Gastrocnemius medialis (tissue), 4 donors: ENCODE data around the gene CCDC33. TPM values are rescaled to one million over a fixed set of nuclear protein-coding genes. Genes with fewer than 3 reads are reported as not detected.

Experiments
- ATAC-seq, 2 donors: fragments of 150-250 bp; one replicate each; pipeline ENCODE4 v1.9.1; 2016
- DNase-seq, 2 donors: peaks; one replicate each; pipeline ENCODE4 v3.0.0-alpha.2; 2019
- H3K27ac ChIP-seq, 4 donors: fragments of 200-600 bp; sonication (generic); 1 replicate in 1 of 4; 2 replicates in 3 of 4; pipeline ENCODE4 v1.5.1; 2016 to 2018; ENCODE audit warnings: mild to moderate bottlenecking in 2 of 4, moderate library complexity in 1 of 4
- H3K27me3 ChIP-seq, 3 donors: fragments of 200-600 bp; sonication (generic) in 2 of 3; 1 replicate in 1 of 3; 2 replicates in 2 of 3; pipeline versions ENCODE4 v1.5.1 to v1.6.0; 2016 to 2019; ENCODE audit warnings: mild to moderate bottlenecking in 1 of 3, moderate library complexity in 1 of 3
- H3K36me3 ChIP-seq, 2 donors: fragments of 200-600 bp; sonication (generic) in 1 of 2; one replicate each; pipeline ENCODE4 v1.5.1; 2017 to 2018
- H3K4me1 ChIP-seq, 2 donors: fragments of 200-600 bp; sonication (generic) in 1 of 2; one replicate each; pipeline ENCODE4 v1.5.1; 2016 to 2017; ENCODE audit warnings: mild to moderate bottlenecking in 2 of 2
- H3K4me3 ChIP-seq, 4 donors: fragments of 200-600 bp; sonication (generic) in 3 of 4; 1 replicate in 1 of 4; 2 replicates in 3 of 4; pipeline ENCODE4 v1.5.1; 2016 to 2019; ENCODE audit warnings: mild to moderate bottlenecking in 2 of 4
- H3K9me3 ChIP-seq, 3 donors: fragments of 200-600 bp; sonication (generic) in 2 of 3; 1 replicate in 1 of 3; 2 replicates in 2 of 3; pipeline ENCODE4 v1.5.1; 2016 to 2019
- POLR2A ChIP-seq, 2 donors: fragments of 450-650 bp; IDR thresholded peaks; one replicate each; pipeline ENCODE4 v1.6.1; 2017; ENCODE audit warnings: antibody characterized with exemption in 2 of 2, mild to moderate bottlenecking in 2 of 2, moderate library complexity in 2 of 2
- in situ Hi-C, 4 donors: fragments of 200-750 bp; cut with MboI; loops; one replicate each; pipeline versions ENCODE4 v1.15.0 to v1.8.0; 2017; ENCODE audit warnings: low sequenced_read_pairs in 4 of 4
- intact Hi-C: fragments of 100-400 bp; cut with DNase I; formaldehyde crosslinking; loops from one replicate; pipeline ENCODE4 v1.15.1; 2023; ENCODE audit warnings: low total_unique reads
- total RNA-seq, 4 donors: library from RNA; depleted of rRNA; stranded (reverse); fragments of >200 nt; gene quantifications; one replicate each; pipeline versions ENCODE4 v1.1.0 to v1.2.3, GENCODE V29; 2016
- TF ChIP-seq, protein P1 (sequence below), 5 experiments: fragments of 450-650 bp in 3 of 5; fragments of 200-600 bp in 2 of 5; sonication (generic) in 2 of 5; IDR thresholded peaks in 4 of 5; conservative IDR thresholded peaks in 1 of 5; 1 replicate in 4 of 5; 2 replicates in 1 of 5; pipeline ENCODE4 v1.5.1; 2016 to 2019; ENCODE audit warnings: antibody characterized with exemption in 5 of 5, mild to moderate bottlenecking in 3 of 5, moderate library complexity in 3 of 5

The CCDC33 gene
- total RNA-seq, 4 donors from 2014 or later, result not detected

DNA sequence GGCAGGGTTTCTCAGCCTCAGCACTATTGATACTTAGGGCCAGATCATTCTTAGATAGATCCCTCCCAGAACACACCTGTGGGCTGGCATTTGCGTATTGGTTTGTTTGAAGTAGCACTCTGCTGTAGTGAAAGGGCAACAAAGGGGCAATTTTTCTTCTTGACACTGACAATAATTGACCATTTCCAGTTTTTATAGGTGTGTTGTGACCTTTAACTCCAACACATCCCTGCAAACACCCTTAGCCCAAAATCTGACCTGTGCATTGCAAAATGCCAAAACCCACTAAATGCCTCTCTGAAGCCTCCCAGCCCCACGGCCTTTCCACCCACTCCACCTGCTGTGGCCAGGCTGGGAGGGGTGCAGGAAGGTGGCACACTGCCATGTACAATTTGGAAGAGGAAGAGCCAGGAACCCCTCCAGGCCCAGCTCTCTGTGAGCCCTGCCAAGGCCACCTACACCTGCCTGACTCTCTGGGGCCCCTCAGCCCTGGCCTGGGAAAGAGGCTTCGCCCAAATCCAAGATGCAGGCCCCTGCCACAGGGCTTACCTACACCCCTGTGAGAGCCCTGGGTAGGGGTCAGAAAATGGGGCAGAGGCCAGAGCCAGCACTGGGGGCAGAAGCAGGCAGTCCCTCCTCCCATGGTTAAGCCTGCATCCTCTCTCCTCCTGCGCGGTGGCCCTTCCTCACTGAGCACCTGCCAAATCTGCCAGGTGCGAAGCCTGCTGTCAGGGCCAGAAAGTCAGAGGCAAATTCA, 140.9 kb downstream of the CCDC33 start:
- DNase-seq (no peak), ATAC-seq (no peak)
- TF ChIP-seq POLR2A (IDR thresholded peaks at IDR 0.05), result no peak
- TF ChIP-seq, protein P1, sequence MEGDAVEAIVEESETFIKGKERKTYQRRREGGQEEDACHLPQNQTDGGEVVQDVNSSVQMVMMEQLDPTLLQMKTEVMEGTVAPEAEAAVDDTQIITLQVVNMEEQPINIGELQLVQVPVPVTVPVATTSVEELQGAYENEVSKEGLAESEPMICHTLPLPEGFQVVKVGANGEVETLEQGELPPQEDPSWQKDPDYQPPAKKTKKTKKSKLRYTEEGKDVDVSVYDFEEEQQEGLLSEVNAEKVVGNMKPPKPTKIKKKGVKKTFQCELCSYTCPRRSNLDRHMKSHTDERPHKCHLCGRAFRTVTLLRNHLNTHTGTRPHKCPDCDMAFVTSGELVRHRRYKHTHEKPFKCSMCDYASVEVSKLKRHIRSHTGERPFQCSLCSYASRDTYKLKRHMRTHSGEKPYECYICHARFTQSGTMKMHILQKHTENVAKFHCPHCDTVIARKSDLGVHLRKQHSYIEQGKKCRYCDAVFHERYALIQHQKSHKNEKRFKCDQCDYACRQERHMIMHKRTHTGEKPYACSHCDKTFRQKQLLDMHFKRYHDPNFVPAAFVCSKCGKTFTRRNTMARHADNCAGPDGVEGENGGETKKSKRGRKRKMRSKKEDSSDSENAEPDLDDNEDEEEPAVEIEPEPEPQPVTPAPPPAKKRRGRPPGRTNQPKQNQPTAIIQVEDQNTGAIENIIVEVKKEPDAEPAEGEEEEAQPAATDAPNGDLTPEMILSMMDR (IDR thresholded peaks at IDR 0.05 in 4 of 5, conservative IDR thresholded peaks at IDR 0.05 in 1 of 5), result no peak
- intact Hi-C loops (no loop called here), in situ Hi-C loops (loop anchor here in 3 of 4 donors (5.0 to 25.0 kb wide), 3 partner anchors 60 to 385 kb away; no protein-coding TSS in a partner anchor)
- no peaks in the 10 kb centered on the region for H3K9me3 ChIP-seq
- H3K4me3 ChIP-seq, result no peak overlapping the region
- H3K4me1 ChIP-seq, result peaks cover 10 to 15% of the 10 kb centered on the region in 2 donors
- no peaks in the 10 kb centered on the region for H3K27me3 ChIP-seq
- no peaks in the 10 kb centered on the region for H3K36me3 ChIP-seq
- H3K27ac ChIP-seq, result no peak overlapping the region

DNA sequence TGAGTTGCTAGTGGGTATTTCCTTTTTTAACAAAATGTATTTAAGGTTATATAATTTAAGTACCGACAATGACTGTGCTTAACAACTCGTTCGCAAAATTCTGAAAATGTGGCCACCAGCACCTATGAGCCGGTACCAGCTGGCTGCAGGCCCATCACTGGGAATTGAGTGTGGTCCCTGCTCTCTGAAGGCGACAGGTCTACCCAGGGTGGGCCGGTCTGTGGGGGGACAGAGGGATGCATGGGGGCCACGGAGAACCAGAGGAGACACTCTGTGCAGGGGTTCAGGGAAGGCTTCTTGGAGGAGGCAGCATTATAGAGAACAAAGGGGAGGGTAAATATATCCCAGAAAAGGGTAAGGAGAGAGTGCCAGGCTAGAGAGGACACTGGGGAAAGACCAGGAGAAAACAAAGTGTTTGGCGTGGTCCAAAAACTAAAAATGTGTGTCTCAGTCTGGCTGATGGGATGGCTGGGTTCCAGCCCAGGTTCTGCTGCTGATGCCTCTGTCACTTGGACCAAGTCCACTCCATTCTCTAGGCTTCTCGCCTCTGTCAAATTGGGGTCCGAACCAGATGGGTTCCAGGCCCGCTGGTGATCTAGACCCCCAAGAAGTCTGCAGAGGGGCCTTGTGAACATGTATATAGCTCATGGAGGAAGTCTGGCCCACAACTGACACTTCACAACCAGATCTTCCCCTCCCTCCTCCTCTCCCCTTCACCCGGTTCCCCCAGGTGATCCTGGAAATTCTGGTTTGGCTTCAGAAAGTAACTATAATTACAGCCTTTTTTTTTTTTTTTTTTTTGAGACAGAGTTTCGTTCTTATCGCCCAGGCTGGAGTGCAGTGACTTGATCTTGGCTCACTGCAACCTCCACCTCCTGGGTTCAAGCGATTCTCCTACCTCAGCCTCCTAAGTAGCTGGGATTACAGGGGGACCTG, 142.0 kb downstream of the CCDC33 start:
- H3K27me3 ChIP-seq, result no peaks in the 10 kb centered on the region
- no peak overlapping the region for H3K4me3 ChIP-seq
- no peak for TF ChIP-seq POLR2A (IDR thresholded peaks at IDR 0.05)
- TF ChIP-seq, protein P1 (IDR thresholded peaks at IDR 0.05 in 4 of 5, conservative IDR thresholded peaks at IDR 0.05 in 1 of 5), result no peak
- DNase-seq, result no peak
- no peaks in the 10 kb centered on the region for H3K9me3 ChIP-seq
- intact Hi-C loops, result no loop called here
- H3K36me3 ChIP-seq, result no peaks in the 10 kb centered on the region
- no peak for ATAC-seq
- H3K27ac ChIP-seq, result no peak overlapping the region
- H3K4me1 ChIP-seq, result peaks cover 10 to 15% of the 10 kb centered on the region in 2 donors
- in situ Hi-C loops, result loop anchor here in 3 of 4 donors (5.0 to 25.0 kb wide), 3 partner anchors 59 to 384 kb away; no protein-coding TSS in a partner anchor

DNA sequence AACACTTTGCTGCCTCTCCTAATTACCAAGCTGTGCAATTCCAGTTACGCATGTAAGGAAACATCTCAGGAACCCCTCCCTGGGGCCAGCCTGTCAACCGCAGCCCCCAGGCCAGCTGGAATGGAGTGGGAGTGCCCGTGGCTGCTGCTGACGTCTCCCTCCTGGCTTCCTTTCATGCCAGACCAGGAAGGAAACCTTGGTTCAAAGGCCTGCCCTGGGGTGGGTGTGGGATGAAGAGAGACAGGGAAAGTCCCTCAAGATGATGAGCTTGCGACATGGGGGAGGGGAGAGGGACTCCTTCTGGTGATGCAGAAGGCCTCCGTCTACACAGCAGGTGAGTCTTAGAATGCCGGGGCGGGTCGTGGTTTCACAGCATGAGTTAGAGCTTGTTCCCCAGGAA, 142.7 kb downstream of the CCDC33 start:
- Histone ChIP-seq H3K27me3 (no peaks in the 10 kb centered on the region), H3K27ac (no peak overlapping the region), H3K9me3 (no peaks in the 10 kb centered on the region), H3K4me3 (no peak overlapping the region), H3K4me1 (peaks cover 6 to 13% of the 10 kb centered on the region in 2 donors), H3K36me3 (no peaks in the 10 kb centered on the region)
- intact Hi-C loops (no loop called here), in situ Hi-C loops (loop anchor here in 3 of 4 donors (5.0 to 25.0 kb wide), 3 partner anchors 58 to 383 kb away; no protein-coding TSS in a partner anchor)
- TF ChIP-seq, protein P1 (IDR thresholded peaks at IDR 0.05 in 4 of 5, conservative IDR thresholded peaks at IDR 0.05 in 1 of 5), result no peak
- TF ChIP-seq POLR2A (IDR thresholded peaks at IDR 0.05), result no peak
- ATAC-seq (no peak), DNase-seq (no peak)

DNA sequence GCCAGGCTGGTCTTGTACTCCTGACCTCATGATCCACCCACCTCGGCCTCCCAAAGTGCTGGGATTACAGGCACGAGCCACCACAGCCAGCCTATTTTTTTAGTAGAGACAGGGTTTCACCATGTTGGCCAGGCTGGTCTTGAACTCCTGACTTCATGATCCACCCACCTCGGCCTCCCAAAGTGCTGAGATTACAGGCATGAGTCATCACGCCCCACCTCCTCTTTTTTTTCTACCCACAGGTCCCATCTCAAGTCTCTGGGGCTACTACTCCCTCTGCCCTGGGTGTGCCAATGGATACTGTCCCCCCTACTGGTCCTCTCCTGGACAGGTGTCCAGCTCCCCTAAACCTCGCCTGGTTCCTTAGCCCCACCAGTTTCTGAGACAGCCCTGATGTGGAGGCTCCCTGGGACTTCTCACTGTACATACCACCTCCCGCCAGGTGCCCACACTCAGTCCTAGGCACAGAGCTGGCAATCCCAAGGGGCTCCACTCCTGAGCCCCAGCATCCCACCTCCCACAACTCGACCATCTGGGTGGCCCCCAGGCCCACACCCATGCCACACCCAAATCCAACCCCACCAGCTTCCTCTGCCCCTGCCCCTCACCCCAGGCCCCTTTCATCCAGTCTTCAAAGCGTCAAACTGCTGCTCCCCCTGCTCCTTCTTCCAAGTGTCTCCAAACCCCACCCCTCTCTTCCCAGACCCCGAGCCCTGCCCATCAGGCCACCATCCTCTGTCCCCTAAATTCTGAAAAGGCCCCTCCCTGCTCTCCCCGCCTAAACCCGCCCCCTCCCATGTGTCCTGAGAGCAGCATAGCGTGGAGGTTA, 144.4 kb downstream of the CCDC33 start:
- TF ChIP-seq, protein P1 (IDR thresholded peaks at IDR 0.05 in 4 of 5, conservative IDR thresholded peaks at IDR 0.05 in 1 of 5), result no peak
- no peak for TF ChIP-seq POLR2A (IDR thresholded peaks at IDR 0.05)
- no peak for DNase-seq
- no peak for ATAC-seq
- Histone ChIP-seq H3K4me3 (no peak overlapping the region), H3K4me1 (peaks cover 6 to 12% of the 10 kb centered on the region in 2 donors), H3K27ac (no peak overlapping the region), H3K27me3 (no peaks in the 10 kb centered on the region), H3K36me3 (no peaks in the 10 kb centered on the region), H3K9me3 (no peaks in the 10 kb centered on the region)
- intact Hi-C loops (no loop called here), in situ Hi-C loops (loop anchor here (5.0 to 25.0 kb wide), 5 partner anchors 57 to 382 kb away; no protein-coding TSS in a partner anchor)
